Skeletal muscle satellite cell (primary cell): ENCODE data around the gene AQP5.

Source experiments
- H3K27me3 ChIP-seq: 2 replicates; pipeline ENCODE4 v1.7.0; 2013; ENCODE audit warnings: low read length; ENCODE audit not compliant: control insufficient read depth, insufficient read depth
- H3K36me3 ChIP-seq: 2 replicates; pipeline ENCODE4 v1.7.0; 2013; ENCODE audit warnings: mild to moderate bottlenecking, control low read depth, low read length; ENCODE audit not compliant: insufficient read depth
- H3K4me1 ChIP-seq: 2 replicates; pipeline ENCODE4 v1.7.0; 2013; ENCODE audit warnings: low read length; ENCODE audit not compliant: control insufficient read depth, insufficient read depth
- H3K4me2 ChIP-seq: 2 replicates; pipeline ENCODE4 v1.7.0; 2013; ENCODE audit warnings: mild to moderate bottlenecking, low read length
- H3K4me3 ChIP-seq: 2 replicates; pipeline ENCODE4 v1.7.0; 2013; ENCODE audit warnings: low read length
- H3K9ac ChIP-seq: 2 replicates; pipeline ENCODE4 v1.7.0; 2013; ENCODE audit warnings: mild to moderate bottlenecking, low read depth, low read length, moderate library complexity
- H3K9me3 ChIP-seq: replicated peaks from 2 replicates; pipeline ENCODE4 v1.7.0; 2013; ENCODE audit warnings: mild to moderate bottlenecking, control low read depth, low read length

AQP5 gene

GRCh38 chr12:49923035-49923644 lies 38.5 kb upstream of the AQP5 start:
- H3K9ac ChIP-seq: no peak overlapping the region
- no peaks in the 10 kb centered on the region for H3K36me3 ChIP-seq
- H3K4me1 ChIP-seq: peaks cover 9% of the 10 kb centered on the region
- H3K27me3 ChIP-seq: peaks cover 6% of the 10 kb centered on the region
- H3K4me2 ChIP-seq: no peak overlapping the region
- H3K9me3 ChIP-seq: no peaks in the 10 kb centered on the region
- no peak overlapping the region for H3K4me3 ChIP-seq

DNA sequence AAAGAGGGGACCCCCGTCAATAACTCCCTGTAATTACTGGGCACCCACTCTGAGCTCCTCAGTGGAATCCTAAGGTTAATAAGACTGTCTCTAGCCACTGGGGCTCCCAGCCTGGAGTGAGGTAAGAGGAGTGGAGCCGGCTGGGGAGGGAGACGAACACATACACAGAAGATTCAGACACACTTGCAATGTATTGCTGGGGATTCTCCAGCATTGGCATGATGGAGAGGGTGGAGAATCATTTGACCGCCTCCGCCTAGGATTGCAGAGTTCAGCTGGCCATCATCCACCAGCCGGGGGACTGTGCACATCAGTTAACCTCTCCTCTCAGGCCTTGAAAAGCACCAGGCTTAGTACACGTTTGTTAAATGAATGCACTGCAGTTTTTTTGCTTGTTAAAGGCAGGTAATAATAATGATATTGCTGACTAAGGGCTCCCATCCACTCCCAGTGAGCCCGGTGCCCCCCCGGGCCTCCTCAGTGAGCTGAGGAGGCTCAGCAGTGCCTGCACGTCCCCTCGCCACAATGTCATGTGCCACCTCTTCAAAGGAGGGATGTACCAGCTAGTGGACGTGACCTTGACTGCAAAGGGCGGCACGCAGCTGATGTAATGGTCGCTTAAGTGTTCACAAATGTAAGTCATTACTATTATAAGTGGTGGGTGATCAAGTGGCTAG lies 37.7 kb upstream of the AQP5 start:
- peaks cover 9% of the 10 kb centered on the region for H3K4me1 ChIP-seq
- peaks cover 6% of the 10 kb centered on the region for H3K27me3 ChIP-seq
- no peaks in the 10 kb centered on the region for H3K9me3 ChIP-seq
- no peaks in the 10 kb centered on the region for H3K36me3 ChIP-seq
- no peak overlapping the region for H3K4me2 ChIP-seq
- no peak overlapping the region for H3K4me3 ChIP-seq
- no peak overlapping the region for H3K9ac ChIP-seq

- Histone ChIP-seq H3K9me3 (no peaks in the 10 kb centered on the region), H3K4me3 (no peak overlapping the region), H3K27me3 (peaks cover 6% of the 10 kb centered on the region), H3K9ac (no peak overlapping the region), H3K36me3 (no peaks in the 10 kb centered on the region), H3K4me2 (no peak overlapping the region), H3K4me1 (peaks cover 9% of the 10 kb centered on the region)
These were observed 36.9 kb upstream of the AQP5 start for GRCh38 chr12:49924628-49925246.

GRCh38 chr12:49925433-49926204 lies 36.1 kb upstream of the AQP5 start:
- no peaks in the 10 kb centered on the region for H3K36me3 ChIP-seq
- no peaks in the 10 kb centered on the region for H3K9me3 ChIP-seq
- no peak overlapping the region for H3K9ac ChIP-seq
- peaks cover 3% of the 10 kb centered on the region for H3K4me1 ChIP-seq
- H3K4me3 ChIP-seq: no peak overlapping the region
- H3K27me3 ChIP-seq: peaks cover 6% of the 10 kb centered on the region
- no peak overlapping the region for H3K4me2 ChIP-seq

DNA sequence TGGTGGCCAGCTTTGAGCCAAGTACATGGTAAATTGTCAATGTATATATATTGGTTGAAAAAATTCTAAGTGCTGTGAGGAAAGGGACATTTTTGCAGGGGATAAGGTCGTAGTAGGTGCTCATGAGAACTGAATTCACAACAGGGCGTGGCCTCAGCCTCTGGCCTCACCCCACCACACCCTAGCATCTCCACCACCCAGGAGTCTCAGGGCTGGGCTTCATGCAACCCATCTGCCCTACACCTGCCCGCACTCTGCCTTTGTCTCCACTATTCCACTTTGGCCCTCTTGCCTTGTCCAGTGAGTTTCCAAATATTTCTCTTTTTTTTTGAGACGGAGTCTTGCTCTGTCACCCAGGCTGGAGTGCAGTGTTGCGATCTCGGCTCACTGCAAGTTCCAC lies 33.2 kb upstream of the AQP5 start:
- no peaks in the 10 kb centered on the region for H3K4me1 ChIP-seq
- H3K9me3 ChIP-seq: no peaks in the 10 kb centered on the region
- no peaks in the 10 kb centered on the region for H3K27me3 ChIP-seq
- H3K36me3 ChIP-seq: no peaks in the 10 kb centered on the region
- no peak overlapping the region for H3K4me3 ChIP-seq
- no peak overlapping the region for H3K9ac ChIP-seq
- H3K4me2 ChIP-seq: no peak overlapping the region

- Histone ChIP-seq H3K4me2 (no peak overlapping the region), H3K36me3 (no peaks in the 10 kb centered on the region), H3K27me3 (no peaks in the 10 kb centered on the region), H3K9ac (no peak overlapping the region), H3K4me3 (no peak overlapping the region), H3K9me3 (no peaks in the 10 kb centered on the region), H3K4me1 (peaks cover 4% of the 10 kb centered on the region)
These were observed 32.1 kb upstream of the AQP5 start for GRCh38 chr12:49929581-49929980.

DNA sequence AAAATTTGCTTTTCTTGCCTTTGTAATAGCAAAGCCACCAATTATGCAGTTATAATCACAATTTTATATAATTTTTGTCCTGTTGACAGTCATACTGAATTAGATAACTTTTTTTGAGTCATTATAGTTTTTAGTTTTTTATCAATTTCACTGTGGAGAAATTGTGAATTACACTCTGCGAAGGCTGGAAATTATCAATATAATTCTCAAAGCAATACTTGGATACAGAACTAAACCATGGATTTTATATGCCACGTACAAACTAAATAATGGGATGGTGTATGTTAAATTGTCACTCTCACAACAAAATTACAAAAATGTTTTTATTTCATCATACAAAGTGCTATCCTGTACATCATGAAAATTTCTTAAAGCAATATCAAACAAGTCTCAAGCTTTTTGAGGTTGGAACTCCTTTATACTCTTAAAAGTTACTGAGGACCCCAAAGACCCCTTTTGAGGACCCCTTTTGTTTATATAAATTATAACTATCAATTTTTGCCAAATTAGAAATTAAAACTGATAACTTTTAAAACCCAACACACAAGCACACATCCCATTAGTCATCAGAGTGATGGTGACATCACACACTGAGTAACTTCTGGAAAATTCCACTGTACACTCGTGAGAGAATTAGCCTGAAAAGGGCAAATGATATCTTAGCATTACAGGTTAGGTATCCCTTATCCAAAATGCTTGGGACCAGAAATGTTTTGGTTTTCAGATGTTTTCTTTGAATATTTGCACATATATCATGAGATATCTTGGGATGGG lies 31.0 kb upstream of the AQP5 start:
- Histone ChIP-seq H3K9me3 (no peaks in the 10 kb centered on the region), H3K4me2 (no peak overlapping the region), H3K9ac (no peak overlapping the region), H3K4me1 (peaks cover 4% of the 10 kb centered on the region), H3K27me3 (no peaks in the 10 kb centered on the region), H3K36me3 (no peaks in the 10 kb centered on the region), H3K4me3 (no peak overlapping the region)

GRCh38 chr12:49932023-49932422 lies 29.6 kb upstream of the AQP5 start:
- Histone ChIP-seq H3K27me3 (no peaks in the 10 kb centered on the region), H3K36me3 (no peaks in the 10 kb centered on the region), H3K4me3 (no peak overlapping the region)

GRCh38 chr12:49932533-49933130 lies 29.0 kb upstream of the AQP5 start:
- Histone ChIP-seq H3K4me1 (peaks cover 4% of the 10 kb centered on the region), H3K36me3 (no peaks in the 10 kb centered on the region), H3K4me2 (no peak overlapping the region), H3K9me3 (no peaks in the 10 kb centered on the region), H3K27me3 (no peaks in the 10 kb centered on the region), H3K9ac (no peak overlapping the region), H3K4me3 (no peak overlapping the region)

More at GRCh38 chr12:49932023-49932422, 29.6 kb upstream of the AQP5 start:
- peaks cover 4% of the 10 kb centered on the region for H3K4me1 ChIP-seq
- H3K9ac ChIP-seq: no peak overlapping the region
- no peaks in the 10 kb centered on the region for H3K9me3 ChIP-seq
- H3K4me2 ChIP-seq: no peak overlapping the region

GRCh38 chr12:49933796-49934195 lies 27.9 kb upstream of the AQP5 start:
- Histone ChIP-seq H3K4me1 (peaks cover 4% of the 10 kb centered on the region), H3K36me3 (no peaks in the 10 kb centered on the region), H3K27me3 (no peaks in the 10 kb centered on the region), H3K9ac (no peak overlapping the region), H3K9me3 (no peaks in the 10 kb centered on the region), H3K4me3 (no peak overlapping the region), H3K4me2 (no peak overlapping the region)
